K562 (cell line): Measurements from ENCODE around the gene SMIM29. TPM values are rescaled to one million over a fixed set of nuclear protein-coding genes. Genes with fewer than 3 reads are reported as not detected.
A peak's percentile ranks its signal among the peaks of the same experiment; 100 is the strongest.

ENCODE experiments used
- ATF4 ChIP-seq: fragments of 450-650 bp; formaldehyde crosslinking; IDR thresholded peaks from 2 replicates; pipeline ENCODE4 v1.4.0; 2022; ENCODE audit warnings: mild to moderate bottlenecking, moderate library complexity
- BCLAF1 ChIP-seq, 2 experiments: fragments of 450-650 bp in 1 of 2; IDR thresholded peaks; 2 replicates each; pipeline ENCODE4 v1.6.1; 2011 to 2017; ENCODE audit warnings: low read depth in 2 of 2, antibody characterized with exemption in 1 of 2, borderline replicate concordance in 1 of 2, low read length in 1 of 2, mild to moderate bottlenecking in 1 of 2, mixed read lengths in 1 of 2; ENCODE audit not compliant: control insufficient read depth in 1 of 2
- DDX20 ChIP-seq: fragments of 450-650 bp; IDR thresholded peaks from 2 replicates; pipeline ENCODE4 v1.6.1; 2016; ENCODE audit warnings: missing genetic modification characterization, low read depth, mild to moderate bottlenecking, missing compliant biosample characterization, moderate library complexity
- IRF9 ChIP-seq: fragments of 450-650 bp; IDR thresholded peaks from 2 replicates; pipeline ENCODE4 v1.6.1; 2016; ENCODE audit warnings: missing biosample characterization, missing genetic modification characterization
- JUND ChIP-seq, 2 experiments: IDR thresholded peaks; 2 replicates in 1 of 2; 3 replicates in 1 of 2; pipeline ENCODE4 v1.6.1; 2011; ENCODE audit warnings: borderline replicate concordance in 2 of 2, low read depth in 2 of 2, low read length in 2 of 2, improper control_type of control experiment in 1 of 2, missing biosample characterization in 1 of 2, missing genetic modification characterization in 1 of 2, missing genetic modification reagents in 1 of 2
- MAX ChIP-seq: sonication (generic); formaldehyde crosslinking; IDR thresholded peaks from 2 replicates; pipeline ENCODE4 v1.9.0; 2022; ENCODE audit warnings: mild to moderate bottlenecking, missing genetic modification reagents
- NFXL1 ChIP-seq: fragments of 450-650 bp; formaldehyde crosslinking; IDR thresholded peaks from 2 replicates; pipeline ENCODE4 v1.4.0; 2021; ENCODE audit warnings: mild to moderate bottlenecking
- RAD21 ChIP-seq, 2 experiments: fragments of 250-450 bp in 1 of 2; fragments of 450-650 bp in 1 of 2; sonication (Bioruptor Pico) in 1 of 2; formaldehyde crosslinking in 1 of 2; IDR thresholded peaks in 1 of 2; conservative IDR thresholded peaks in 1 of 2; 2 replicates each; pipeline versions ENCODE4 v1.4.0 to v1.8.0; 2020 to 2022; ENCODE audit warnings: mild to moderate bottlenecking in 2 of 2, moderate library complexity in 1 of 2
- RBM15 ChIP-seq: fragments of 200-400 bp; formaldehyde crosslinking; IDR thresholded peaks from 2 replicates; pipeline ENCODE4 v1.6.1; 2018; ENCODE audit warnings: mild to moderate bottlenecking, low read length, moderate library complexity; ENCODE audit not compliant: insufficient read depth
- RBM17 ChIP-seq: fragments of 200-400 bp; formaldehyde crosslinking; IDR thresholded peaks from 2 replicates; pipeline ENCODE4 v1.6.1; 2017; ENCODE audit warnings: low read depth, mild to moderate bottlenecking, low read length, borderline replicate concordance
- STAT5B ChIP-seq: fragments of 250-450 bp; sonication (Bioruptor Pico); IDR thresholded peaks from 2 replicates; pipeline ENCODE4 v1.8.0; 2021; ENCODE audit warnings: mild to moderate bottlenecking, inconsistent platforms
- ZC3H4 ChIP-seq: sonication (generic); formaldehyde crosslinking; IDR thresholded peaks from 2 replicates; pipeline ENCODE4 v1.9.0; 2021; ENCODE audit warnings: missing genetic modification reagents, borderline replicate concordance
- ZFP1 ChIP-seq: fragments of 450-650 bp; formaldehyde crosslinking; IDR thresholded peaks from 2 replicates; pipeline ENCODE4 v1.4.0; 2020; ENCODE audit warnings: mild to moderate bottlenecking, mixed read lengths
- ZHX1 ChIP-seq: fragments of 150-350 bp; conservative IDR thresholded peaks from 2 replicates; pipeline ENCODE4 v1.6.1; 2014; ENCODE audit warnings: low read length
- ZNF445 ChIP-seq: fragments of 250-450 bp; sonication (Bioruptor Pico); IDR thresholded peaks from 2 replicates; pipeline ENCODE4 v1.4.0; 2020; ENCODE audit warnings: low read depth, mild to moderate bottlenecking, moderate library complexity
- ZNF707 ChIP-seq: fragments of 250-450 bp; sonication (Bioruptor Pico); conservative IDR thresholded peaks from 2 replicates; pipeline ENCODE4 v1.8.0; 2022; ENCODE audit warnings: inconsistent platforms, mild to moderate bottlenecking, moderate library complexity
- ZNF780A ChIP-seq: fragments of 250-450 bp; sonication (Bioruptor Pico); IDR thresholded peaks from 2 replicates; pipeline ENCODE4 v1.5.0; 2021; ENCODE audit warnings: mild to moderate bottlenecking
- polyA plus RNA-seq, 8 experiments: library from polyadenylated mRNA; depleted of rRNA in 4 of 8; stranded (reverse) in 5 of 8; unstranded in 3 of 8; fragments of >200 nt; fragmentation: Nextera tagmentation in 2 of 8; fragmentation: Illumina TruSeq in 1 of 8; extraction: Ambion mirVana in 2 of 8; extraction: Trizol in 1 of 8; gene quantifications; 2 replicates each; pipeline versions ENCODE4 v1.2.1 to v1.2.3, GENCODE V29; 2011 to 2014; ENCODE audit warnings: inconsistent platforms in 1 of 8, missing spikeins in 1 of 8
- total RNA-seq, 7 experiments: library from RNA; depleted of rRNA in 6 of 7; stranded (reverse); fragments of >200 nt in 6 of 7; fragmentation: Illumina TruSeq in 2 of 7; extraction: Trizol in 2 of 7; gene quantifications; 2 replicates each; pipeline versions ENCODE4 v1.2.1 to v1.2.3, GENCODE V29; 2011 to 2021; ENCODE audit warnings: low replicate concordance in 1 of 7

The SMIM29 gene
- total and polyA plus RNA-seq, 9 of the 15 experiments (the other 6 are each of a cell fraction or from before 2014, with no cell fraction given) = 6.5 to 36.7 (median 20.9) TPM

- TF ChIP-seq ZHX1 (no peak), JUND (IDR thresholded peaks at IDR 0.05; ENCODE audit: borderline replicate concordance, low read depth, low read length) (peak; percentile 79), JUND (tag; IDR thresholded peaks at IDR 0.05; ENCODE audit: borderline replicate concordance, low read depth, low read length) (peak; percentile 44; the same call in 1 of the 3 replicates), IRF9 (tag) (no peak), ATF4 (CRISPR knock-in tag) (no peak; the same call in 1 of the 2 replicates), ZNF707 (CRISPR knock-in tag) (no peak), ZNF445 (CRISPR knock-in tag) (no peak), ZFP1 (CRISPR knock-in tag) (no peak), NFXL1 (CRISPR knock-in tag) (no peak), RBM17 (no peak), STAT5B (CRISPR knock-in tag) (no peak), BCLAF1 (IDR thresholded peaks at IDR 0.05; ENCODE audit: borderline replicate concordance in 1 of 2, control insufficient read depth in 1 of 2, low read depth in 2 of 2, low read length in 1 of 2) (peak in 1 of 2 experiments; percentile 62; a peak in 1 of 4 replicates), ZNF780A (CRISPR knock-in tag) (no peak), RBM15 (0 out of 2 replicates have a peak, but pooled peaks have one; percentile 64), RAD21 (CRISPR knock-in tag; conservative IDR thresholded peaks at IDR 0.05 in 1 of 2, IDR thresholded peaks at IDR 0.05 in 1 of 2) (peak in 1 of 2 experiments; percentile 16; a peak in 1 of 4 replicates), DDX20 (no peak), ZC3H4 (CRISPR knock-in tag) (peak; percentile 45; the same call in 1 of the 2 replicates), MAX (CRISPR knock-in tag) (peak; percentile 19; the same call in 1 of the 2 replicates)
Observed at GRCh38 chr6:34235307-34236130, 13.3 kb downstream of the SMIM29 start (continued).
